GM18499 (cell line): Measurements from ENCODE around the gene ZNF302.
"Not testable (repeated sequence)": the region's sequence is repeated elsewhere in the genome, so short reads cannot be mapped to it uniquely, and the experiment has no call there.

Experiments
- ATAC-seq: cut with Tn5 transposase; IDR thresholded peaks from one replicate; pipeline ENCODE4 v1.9.1; 2021; ENCODE audit warnings: moderate number of reproducible peaks; ENCODE audit not compliant: insufficient read depth, unreplicated experiment

Gene ZNF302

DNA sequence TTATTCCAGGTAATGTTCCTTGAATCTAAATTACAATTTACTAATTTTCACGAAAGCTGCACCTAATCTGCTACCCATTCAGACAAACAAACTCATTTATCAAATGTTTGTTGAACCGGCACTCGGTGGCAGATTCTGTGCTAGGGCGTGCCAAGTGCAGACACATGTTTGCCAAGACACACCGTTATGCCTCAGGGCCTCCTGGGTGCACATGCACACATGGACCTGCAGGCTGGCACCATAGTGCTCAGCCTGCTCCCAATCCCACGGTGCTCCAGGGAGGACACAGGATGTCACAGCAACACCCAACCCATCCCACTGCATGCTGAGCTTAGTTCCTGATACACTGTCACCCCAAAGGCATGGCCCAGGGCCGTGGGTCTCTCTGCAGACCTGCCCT is 8.2 kb upstream of the ZNF302 start:
- no peak for ATAC-seq

DNA sequence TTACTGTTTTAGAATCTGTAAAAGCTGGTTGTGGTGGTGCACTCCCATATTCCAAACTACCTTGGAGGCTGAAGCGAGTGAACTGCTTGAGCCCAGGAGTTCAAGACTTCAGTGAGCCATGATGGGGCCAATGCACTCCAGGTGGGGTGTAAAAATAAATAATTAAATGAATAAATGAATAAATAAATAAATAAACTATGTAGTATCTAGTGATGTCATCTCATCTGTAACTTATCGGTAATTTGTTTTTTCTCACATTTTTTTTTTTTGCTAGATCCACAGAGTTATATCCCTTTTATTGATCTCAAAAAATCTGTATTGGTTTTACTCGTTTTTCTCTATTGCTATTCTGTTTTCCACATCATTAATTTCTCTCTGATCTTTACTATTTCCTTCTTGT is 5.5 kb upstream of the ZNF302 start:
- ATAC-seq, result no peak

DNA sequence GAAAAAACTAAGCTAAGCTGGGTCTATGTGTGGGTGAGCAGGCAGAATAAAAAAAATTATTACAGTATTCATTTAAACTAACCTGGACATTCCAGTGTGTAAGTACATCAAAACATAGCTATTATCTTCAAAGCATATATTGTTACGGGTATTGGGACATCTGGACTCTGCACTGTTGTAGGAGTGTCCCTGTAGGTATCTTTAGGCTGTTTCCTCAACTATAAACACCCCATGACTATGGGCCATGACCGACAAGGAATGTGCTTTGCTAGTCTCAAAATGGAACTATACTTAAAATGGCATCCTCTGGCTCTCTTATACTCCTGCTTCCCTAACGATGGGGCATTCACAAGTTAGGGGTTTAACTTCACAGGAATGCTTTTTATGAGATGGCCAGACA is 3.9 kb upstream of the ZNF302 start:
- no peak for ATAC-seq

DNA sequence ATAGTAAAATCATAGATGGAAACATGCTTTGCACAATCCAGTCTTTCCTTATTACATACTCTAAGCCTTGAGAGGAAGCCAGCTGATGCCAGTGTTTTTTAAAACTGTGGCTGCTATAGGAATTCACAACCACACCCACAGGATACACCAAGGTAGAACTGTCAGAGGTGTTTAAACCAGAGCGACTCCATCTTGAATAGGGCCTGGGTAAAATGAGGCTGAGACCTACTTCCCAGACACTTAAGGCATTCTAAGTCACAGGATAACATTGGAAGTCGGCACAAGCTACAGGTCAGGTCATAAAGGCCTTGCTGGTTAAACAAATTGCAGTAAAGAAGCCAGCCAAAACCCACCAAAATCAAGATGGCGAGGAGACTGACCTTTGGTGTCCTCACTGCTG is 2.2 kb upstream of the ZNF302 start:
- ATAC-seq, result no peak

DNA sequence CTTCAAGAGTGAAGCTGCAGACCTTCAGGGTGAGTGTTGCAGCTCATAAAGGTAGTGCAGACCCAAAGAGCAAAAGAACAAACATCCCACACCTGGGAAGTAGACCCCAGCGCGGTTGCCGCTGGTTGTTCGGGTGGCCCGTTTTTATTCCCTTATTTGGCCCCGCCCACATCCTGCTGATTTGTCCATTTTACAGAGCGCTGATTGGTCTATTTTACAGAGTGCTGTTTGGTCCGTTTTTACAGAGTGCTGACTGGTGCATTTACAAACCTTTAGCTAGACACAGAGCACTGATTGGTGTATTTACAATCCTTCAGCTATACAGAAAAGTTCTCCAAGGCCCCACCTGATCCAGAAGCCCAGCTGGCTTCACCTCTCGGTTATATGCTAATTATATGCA is 1.6 kb upstream of the ZNF302 start:
- no peak for ATAC-seq

DNA sequence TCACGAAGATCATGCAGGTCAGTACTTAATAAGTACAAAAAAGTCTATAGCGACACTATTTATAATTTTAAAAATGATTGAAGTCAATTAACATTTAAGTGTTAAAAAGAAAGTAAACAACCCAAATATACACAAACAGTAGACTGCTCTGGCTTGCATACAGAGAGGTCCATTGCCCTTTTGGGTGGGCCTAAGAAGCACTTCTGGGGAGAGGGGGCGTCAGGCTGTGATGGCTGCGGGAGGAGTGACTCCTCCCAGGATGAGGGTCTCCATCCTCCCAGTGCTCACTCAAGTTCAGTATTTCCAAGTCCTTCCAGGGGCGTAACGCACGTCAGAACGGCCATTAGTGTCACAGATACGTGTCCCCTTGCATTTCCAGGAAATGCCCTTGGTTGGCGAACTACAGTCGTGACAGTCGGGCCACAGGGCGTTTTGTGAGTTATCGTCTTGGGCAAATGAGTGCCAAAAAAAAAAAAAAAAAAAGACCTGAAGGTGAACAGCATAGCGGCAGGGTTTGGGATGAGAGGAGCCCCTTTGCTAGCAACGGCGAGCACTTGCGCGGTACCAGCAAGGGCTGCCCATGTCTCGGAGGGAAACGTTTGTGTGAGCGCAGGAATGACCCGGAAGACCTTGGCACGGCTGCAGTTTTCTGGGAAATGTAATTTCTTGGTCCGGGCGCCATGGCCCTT is 637 bp upstream of the ZNF302 start, which contains the start of gene SCGB2B2:
Gene SCGB2B2 (minus strand): TSS at position 463 of the 689 bp plus-strand sequence. CDS start 82,596 bp downstream, outside the sequence.
- ATAC-seq, result peak; percentile 32

DNA sequence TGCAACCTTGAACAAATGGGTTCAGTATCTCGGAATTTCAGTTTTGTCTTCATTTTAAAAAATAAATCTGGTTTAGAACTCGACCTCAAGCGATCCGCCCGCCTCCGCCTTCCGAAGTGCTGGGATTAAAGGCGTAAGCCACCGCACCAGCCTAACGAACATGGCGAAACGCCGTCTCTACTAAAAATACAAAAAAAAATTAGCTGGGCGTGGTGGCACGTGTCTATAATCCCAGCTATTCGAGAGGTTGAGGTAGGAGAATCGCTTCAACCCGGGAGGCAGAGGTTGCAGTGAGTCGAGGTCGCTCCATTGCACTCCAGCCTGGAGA is 571 bp downstream of the ZNF302 start:
- ATAC-seq, result no peak

DNA sequence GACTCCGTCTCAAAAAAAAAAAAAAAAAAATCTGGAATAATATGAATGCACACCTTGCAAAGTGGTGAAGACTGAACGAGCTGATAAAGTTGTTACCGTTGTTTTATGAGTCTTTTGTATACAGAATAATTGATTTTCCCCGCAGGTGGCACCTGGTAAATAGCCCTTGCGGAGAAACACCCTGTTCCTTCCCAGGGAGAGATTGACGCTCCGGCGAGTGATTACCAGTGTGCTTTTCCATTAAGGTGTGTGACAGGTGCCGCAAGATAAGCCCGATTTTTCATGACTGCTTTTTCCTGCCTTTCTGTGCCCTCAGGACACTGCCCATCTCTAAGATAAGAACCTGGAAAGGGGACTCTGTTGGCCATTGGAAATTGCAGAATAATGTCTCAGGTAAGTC is 943 bp downstream of the ZNF302 start:
- no peak for ATAC-seq

DNA sequence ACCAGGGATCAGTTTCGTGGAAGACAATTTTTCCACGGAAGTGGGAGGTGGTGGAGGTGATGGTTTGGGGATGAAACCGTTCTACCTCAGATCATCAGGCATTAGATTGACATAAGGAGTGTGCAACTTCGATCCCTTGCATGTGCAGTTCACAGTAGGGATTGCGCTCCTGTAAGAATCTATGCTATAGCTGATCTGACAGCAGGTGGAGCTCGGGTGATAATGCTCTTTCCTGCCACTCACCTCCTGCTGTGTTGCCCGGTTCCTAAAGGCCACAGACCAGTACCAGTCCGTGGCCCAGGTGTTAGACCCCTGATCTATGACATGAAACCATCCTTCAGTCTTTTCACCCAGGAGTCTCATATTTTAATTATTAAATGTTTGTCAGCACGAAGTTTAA is 4.0 kb downstream of the ZNF302 start:
- ATAC-seq, result no peak

DNA sequence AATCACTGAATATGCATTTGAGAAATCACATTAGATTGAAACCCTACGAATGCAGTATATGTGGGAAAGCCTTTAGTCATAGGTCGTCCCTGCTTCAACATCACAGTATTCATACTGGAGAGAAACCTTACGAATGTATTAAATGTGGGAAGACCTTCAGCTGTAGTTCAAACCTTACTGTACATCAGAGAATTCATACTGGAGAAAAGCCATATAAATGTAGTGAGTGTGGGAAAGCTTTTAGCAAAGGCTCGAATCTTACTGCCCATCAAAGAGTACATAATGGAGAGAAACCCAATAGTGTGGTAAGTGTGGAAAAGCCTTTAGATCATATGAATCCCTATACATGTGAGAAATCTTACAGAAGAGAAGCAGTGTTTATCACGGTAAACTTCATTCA is 7.8 kb downstream of the ZNF302 start:
- ATAC-seq, result not testable (repeated sequence)

DNA sequence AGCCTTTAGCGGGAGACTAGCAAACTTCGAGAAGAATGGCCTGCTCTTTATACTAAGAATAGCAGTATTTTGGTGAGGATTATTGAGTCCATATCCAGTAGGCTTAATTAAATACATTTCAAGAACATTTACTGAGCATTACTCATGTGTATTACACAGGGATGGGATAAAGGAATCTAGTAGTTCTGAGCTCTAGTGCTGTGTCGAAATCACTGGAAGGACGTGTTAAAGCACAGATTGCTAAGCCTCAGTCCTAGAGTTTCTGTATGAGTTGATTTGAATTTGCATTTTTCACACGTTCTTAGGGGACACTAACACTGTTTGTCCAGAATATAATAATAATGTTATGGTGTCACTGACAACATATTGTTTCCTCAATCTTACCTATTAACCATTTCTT is 9.0 kb downstream of the ZNF302 start:
- ATAC-seq, result no peak

DNA sequence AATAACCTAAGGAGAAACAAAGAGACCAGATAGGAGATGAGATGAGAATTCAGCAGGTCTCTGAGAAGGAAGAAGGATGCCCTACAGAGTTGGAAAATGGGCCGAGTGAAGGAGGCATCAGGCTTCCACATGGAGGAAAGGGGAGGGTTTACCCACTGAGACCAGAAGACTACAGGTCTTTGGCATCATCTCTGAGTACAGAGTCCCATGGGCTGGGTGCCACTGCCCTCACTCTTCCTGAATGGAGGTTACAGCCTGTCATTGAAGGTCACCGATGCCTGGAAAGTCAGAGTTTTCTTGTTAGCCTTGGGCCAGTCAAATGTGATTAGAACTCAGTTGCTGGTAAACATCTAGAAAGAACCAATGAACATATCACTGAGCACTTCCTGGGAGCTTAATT is 9.9 kb downstream of the ZNF302 start:
- no peak for ATAC-seq

DNA sequence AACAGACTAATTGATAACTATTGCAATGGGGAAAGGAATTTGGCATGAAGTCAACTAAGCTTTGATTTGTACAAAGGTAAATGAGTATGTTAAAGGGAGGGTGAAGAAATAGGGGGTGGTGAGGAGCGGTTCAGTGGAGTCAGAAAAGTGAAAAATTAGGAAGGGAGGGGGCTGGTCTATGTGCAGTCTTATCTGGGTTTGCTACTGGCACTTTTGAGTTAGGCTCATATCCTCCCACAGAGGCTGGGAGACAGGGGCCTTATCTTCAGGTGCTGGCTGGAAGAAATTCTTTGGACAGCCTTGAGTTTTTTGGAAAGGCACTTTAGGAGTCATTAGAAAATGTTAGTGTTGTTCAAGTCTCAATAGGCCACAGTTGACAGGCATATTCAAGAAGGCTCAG is 11.1 kb downstream of the ZNF302 start:
- no peak for ATAC-seq

DNA sequence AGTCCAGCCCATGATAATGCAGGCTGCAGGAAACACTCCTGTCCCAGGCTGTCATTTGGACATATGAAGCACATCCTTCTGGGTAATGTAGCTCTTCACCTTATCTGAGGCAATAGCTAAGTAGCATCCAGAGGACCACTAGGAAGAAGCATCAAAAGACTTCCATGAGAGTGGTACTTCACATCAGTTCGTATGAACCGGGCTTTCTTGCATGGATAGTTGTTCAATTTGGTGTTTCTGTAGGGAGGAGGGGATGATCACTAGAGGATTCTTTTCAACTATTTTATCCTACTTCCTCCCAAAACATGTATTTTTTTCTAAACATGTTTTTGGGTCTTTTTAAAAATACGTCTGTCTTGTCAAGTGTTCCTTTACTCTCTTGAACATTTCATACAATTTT is 12.9 kb downstream of the ZNF302 start:
- ATAC-seq, result no peak

DNA sequence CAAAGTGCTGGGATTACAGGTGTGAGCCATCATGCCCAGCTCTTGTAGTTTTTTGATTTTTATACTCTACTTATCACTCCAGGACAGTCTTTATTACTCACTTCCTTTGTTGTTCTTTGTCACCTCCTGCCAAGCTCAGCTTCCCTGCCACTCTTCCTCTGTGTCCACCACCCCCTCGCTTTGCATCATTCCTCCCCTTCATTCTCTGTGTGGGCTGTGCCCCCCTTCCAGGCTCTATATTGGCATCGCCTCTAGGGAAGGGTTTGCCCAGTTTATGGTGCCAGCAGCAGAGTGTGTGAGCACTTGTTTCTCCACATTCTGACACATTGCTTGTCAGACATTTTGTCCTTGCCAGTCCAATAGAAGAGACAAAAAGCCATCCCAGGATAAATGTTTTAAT is 15.1 kb downstream of the ZNF302 start:
- no peak for ATAC-seq

DNA sequence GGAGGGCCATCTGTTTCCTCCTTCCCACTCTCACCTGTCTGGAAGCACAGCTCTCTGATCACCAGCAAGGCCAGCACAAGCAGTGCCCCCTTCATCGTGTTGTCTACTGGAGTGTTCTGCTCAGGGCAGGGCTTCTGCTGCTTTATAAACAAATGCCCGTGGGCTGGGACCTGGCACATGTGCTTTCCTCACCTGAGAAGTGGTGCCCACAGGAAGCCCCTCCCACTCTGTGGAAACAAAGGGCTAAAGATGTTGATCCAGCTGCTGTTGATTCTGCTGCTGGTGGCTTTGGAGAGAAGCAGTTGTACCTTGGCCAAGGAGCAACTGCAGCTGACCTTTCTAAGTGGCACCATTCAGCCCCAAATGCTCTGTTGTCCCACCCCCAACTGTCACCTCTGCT is 30.2 kb downstream of the ZNF302 start:
- ATAC-seq, result no peak

DNA sequence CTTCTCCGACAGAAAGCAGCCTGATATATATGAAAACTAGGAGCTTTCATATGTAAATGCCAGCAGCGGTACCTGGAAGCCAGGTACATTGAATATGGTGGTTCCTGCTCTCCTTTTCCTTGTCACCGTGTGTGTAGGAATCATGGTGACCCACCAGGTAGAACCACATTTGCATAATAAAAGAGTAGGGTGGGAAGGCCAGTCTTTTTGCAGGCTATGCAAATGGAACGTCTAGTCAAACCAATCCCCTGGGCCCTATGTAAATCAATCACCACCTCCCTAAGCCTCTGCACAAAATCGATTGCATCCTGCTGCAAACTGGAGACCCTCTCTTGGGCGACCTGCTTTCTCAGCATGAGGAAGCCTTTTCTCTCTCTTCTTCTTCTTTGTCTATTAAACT is 34.4 kb downstream of the ZNF302 start:
- no peak for ATAC-seq

DNA sequence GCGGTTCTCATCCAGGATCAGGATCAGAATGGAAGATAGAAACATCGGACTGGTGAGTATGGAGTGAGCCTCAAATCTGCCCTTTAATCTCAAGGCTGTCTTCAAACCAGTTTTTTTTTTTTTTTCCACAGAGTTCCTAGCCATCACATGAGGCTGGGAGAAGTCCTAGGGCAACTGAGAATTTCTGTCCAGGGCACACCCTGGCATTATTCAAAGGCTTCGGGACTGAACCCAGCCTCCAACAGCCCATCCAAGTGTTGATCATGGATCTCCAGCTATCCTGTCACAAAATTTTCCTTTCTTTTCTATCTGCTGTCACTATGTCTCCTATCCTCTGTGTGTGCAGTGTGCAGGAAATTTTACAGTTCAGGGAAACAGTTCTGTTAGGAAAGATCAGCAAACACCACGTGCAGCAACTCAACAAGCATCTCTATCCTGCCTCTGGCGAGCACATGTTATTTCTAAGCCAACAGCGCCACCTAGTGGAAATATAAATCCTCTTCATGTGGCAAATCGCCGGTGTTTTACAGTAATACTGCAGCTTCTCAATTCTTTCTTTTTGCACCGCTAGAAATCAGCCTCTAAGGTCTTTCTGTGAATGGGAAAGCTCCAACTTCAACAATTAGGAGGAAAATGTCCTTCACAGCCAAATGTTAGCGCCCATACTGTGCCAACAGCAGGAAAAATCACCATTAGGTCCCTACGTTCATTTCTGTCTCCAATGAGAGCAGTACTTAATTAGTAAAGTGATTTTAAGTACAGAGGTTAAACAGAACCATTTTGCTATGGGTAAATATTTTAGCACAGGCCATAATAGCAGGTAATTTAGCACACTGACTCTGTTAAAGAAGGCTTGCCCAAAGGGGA is 35.1 kb downstream of the ZNF302 start:
- no peak for ATAC-seq

DNA sequence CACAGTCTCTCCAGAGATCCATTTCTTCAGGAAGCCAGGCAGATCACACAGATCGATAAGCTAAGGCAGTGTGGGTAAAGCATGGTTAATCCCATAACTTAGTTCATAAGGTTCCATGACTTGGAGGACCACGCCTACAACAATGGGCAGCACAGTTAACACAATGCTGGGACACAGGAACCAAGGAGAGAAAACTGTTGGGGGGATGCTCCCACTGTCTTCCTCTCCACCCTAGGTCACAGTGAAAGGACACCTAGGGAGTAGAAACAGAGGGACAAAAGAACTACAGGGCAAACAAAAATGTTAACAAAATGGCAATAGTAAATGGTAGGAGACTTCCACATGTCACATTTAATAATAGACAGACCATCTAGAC is 35.8 kb downstream of the ZNF302 start:
- ATAC-seq, result no peak

DNA sequence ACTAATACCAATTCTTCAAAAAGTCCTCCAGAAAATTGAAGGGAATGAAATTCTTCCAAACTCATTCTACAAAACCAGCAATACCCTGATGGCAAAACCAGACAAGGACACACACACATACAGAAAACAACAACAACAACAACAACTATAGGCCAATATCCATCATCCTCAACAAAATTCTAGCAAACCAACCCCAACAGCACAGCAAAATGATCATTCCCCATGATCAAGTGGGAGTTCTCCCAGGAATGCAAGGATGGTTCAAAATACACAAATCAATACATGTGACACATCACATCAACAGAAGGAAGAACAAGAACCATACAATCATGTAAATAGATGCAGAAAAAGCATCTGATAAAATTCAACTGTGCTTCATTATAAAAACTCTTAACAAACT is 37.9 kb downstream of the ZNF302 start:
- ATAC-seq, result no peak

DNA sequence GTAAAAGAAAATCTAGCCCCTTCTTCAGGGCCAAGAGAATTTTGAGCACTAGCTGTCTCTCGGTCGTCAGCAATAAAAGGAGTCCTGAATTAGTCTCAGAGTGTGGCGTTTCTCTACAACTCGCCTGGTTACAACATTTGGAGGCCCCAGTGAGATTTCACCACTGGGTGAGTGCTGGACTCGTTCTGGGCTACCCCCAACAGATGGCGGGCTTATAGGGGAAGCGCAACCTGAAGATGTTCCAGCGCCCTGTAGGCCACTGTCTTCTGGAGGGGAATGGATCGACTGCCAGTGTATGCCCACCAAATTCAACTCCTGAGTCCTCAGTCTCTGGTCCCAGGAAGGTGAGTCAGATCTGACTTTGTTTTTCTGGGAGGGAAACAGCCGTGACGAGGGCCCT is 44.9 kb downstream of the ZNF302 start:
- ATAC-seq, result no peak

DNA sequence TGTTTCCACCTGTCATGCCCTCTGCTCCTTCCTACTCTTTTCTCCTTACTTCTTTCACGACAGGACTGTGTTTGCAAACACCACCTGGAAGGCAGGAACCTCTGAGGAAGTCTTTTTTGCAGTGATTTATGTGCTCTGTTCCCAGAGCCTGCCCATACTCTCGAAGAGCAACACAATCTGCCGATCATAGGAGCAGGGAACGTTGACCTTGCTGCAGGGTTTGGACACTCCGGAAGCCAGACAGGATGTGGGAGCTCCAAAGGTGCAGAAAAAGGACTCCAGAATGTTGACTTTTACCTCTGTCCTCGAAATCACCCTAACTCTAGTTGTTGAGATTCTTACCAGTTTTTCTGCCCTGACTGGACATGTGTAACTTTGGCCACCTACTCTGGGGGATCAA is 47.9 kb downstream of the ZNF302 start:
- no peak for ATAC-seq
